HL-60 (cell line): ENCODE measurements around the gene PCSK5.

ENCODE experiments used
- DNase-seq, 2 experiments: peaks; one replicate each; pipeline ENCODE4 v3.0.0-alpha.2; 2010 to 2020; ENCODE audit warnings: low read depth in 1 of 2, low spot score in 1 of 2
- H3K27ac ChIP-seq: fragments of 250-450 bp; sonication (Bioruptor Pico); replicated peaks from 2 replicates; pipeline ENCODE4 v1.5.1; 2020; ENCODE audit warnings: mild to moderate bottlenecking, moderate library complexity
- H3K27me3 ChIP-seq: fragments of 250-450 bp; sonication (Bioruptor Pico); 2 replicates; pipeline ENCODE4 v1.5.1; 2021; ENCODE audit warnings: mild to moderate bottlenecking, moderate library complexity; ENCODE audit not compliant: insufficient read depth, poor library complexity, severe bottlenecking
- H3K4me3 ChIP-seq: replicated peaks from 2 replicates; pipeline ENCODE4 v1.5.1; 2011; ENCODE audit warnings: mild to moderate bottlenecking, control low read depth, low read length; ENCODE audit not compliant: insufficient read depth
- CTCF ChIP-seq: IDR thresholded peaks from one replicate; pipeline ENCODE4 v1.5.1; 2011; ENCODE audit warnings: low read length, control low read depth, inconsistent platforms; ENCODE audit not compliant: insufficient read depth
- GABPA ChIP-seq: IDR thresholded peaks from 2 replicates; pipeline ENCODE4 v1.6.1; 2012; ENCODE audit warnings: low read depth
- POLR2AphosphoS5 ChIP-seq: IDR thresholded peaks from 2 replicates; pipeline ENCODE4 v1.6.1; 2012; ENCODE audit warnings: low read depth
- REST ChIP-seq: IDR thresholded peaks from 2 replicates; pipeline ENCODE4 v1.6.1; 2012; ENCODE audit warnings: low read depth; ENCODE audit not compliant: insufficient replicate concordance
- SPI1 ChIP-seq: IDR thresholded peaks from 2 replicates; pipeline ENCODE4 v1.6.1; 2012; ENCODE audit warnings: low read depth, mild to moderate bottlenecking, borderline replicate concordance

The PCSK5 gene

GRCh38 chr9:75953218-75953617, 62.7 kb downstream of the PCSK5 start:
- no peak for DNase-seq
- H3K27me3 ChIP-seq, result no peaks in the 10 kb centered on the region
- no peak for TF ChIP-seq CTCF
- TF ChIP-seq POLR2AphosphoS5, result no peak
- TF ChIP-seq SPI1, result no peak
- no peak for TF ChIP-seq GABPA
- no peak for TF ChIP-seq REST
- no peak overlapping the region for H3K27ac ChIP-seq
- H3K4me3 ChIP-seq, result no peak overlapping the region

GRCh38 chr9:75956161-75956560, 65.7 kb downstream of the PCSK5 start:
- Histone ChIP-seq H3K4me3 (no peak overlapping the region), H3K27me3 (no peaks in the 10 kb centered on the region), H3K27ac (no peak overlapping the region)
- no peak for TF ChIP-seq CTCF
- TF ChIP-seq SPI1, result no peak
- no peak for TF ChIP-seq REST
- no peak for TF ChIP-seq GABPA
- no peak for DNase-seq

- no peak for DNase-seq
- Histone ChIP-seq H3K27ac (no peak overlapping the region), H3K4me3 (no peak overlapping the region), H3K27me3 (no peaks in the 10 kb centered on the region)
- TF ChIP-seq CTCF (no peak), POLR2AphosphoS5 (no peak), GABPA (no peak), SPI1 (no peak), REST (no peak)
Observed at GRCh38 chr9:75957116-75957515, 66.6 kb downstream of the PCSK5 start.
